Measurements from ENCODE around the gene CEP85.

The CEP85 gene

GRCh38 chr1:26278724-26279455, 44.9 kb downstream of the CEP85 start:
- no peak for DNase-seq

GRCh38 chr1:26279456-26280332, 45.7 kb downstream of the CEP85 start, which contains the start of gene SH3BGRL3:
SH3BGRL3 (plus strand) TSS chr1:26280086; CDS start chr1:26280156, 70 bp downstream.
- peak; percentile 72 for DNase-seq

GRCh38 chr1:26280333-26281042, 46.5 kb downstream of the CEP85 start:
- DNase-seq: no peak

GRCh38 chr1:26281091-26281958, 47.3 kb downstream of the CEP85 start:
- DNase-seq: no peak

GRCh38 chr1:26281971-26282370, 48.0 kb downstream of the CEP85 start:
- DNase-seq: no peak

GRCh38 chr1:26282401-26282918, 48.5 kb downstream of the CEP85 start:
- no peak for DNase-seq

GRCh38 chr1:26283279-26283853, 49.4 kb downstream of the CEP85 start:
- no peak for DNase-seq

- no peak for DNase-seq
These were observed 50.0 kb downstream of the CEP85 start for GRCh38 chr1:26283871-26284596.

GRCh38 chr1:26284597-26285347, 50.8 kb downstream of the CEP85 start:
- DNase-seq: peak; percentile 76

GRCh38 chr1:26285366-26286063, 51.5 kb downstream of the CEP85 start:
- no peak for DNase-seq

- no peak for DNase-seq
These were observed 52.0 kb downstream of the CEP85 start for GRCh38 chr1:26286064-26286416.

GRCh38 chr1:26287033-26287711, 53.2 kb downstream of the CEP85 start:
- peak; percentile 28 for DNase-seq

GRCh38 chr1:26287811-26288210, 53.8 kb downstream of the CEP85 start:
- no peak for DNase-seq

GRCh38 chr1:26288311-26288941, 54.4 kb downstream of the CEP85 start:
- no peak for DNase-seq

- no peak for DNase-seq
These were observed 55.4 kb downstream of the CEP85 start for GRCh38 chr1:26289158-26290059.

GRCh38 chr1:26290122-26290881, 56.3 kb downstream of the CEP85 start:
- no peak for DNase-seq

- DNase-seq: no peak
These were observed 56.9 kb downstream of the CEP85 start for GRCh38 chr1:26290882-26291261.
